Suprapubic skin (tissue), 4 donors: ENCODE results near the gene SPTBN5. TPM values are rescaled to one million over a fixed set of nuclear protein-coding genes. Genes with fewer than 3 reads are reported as not detected.

Experiments used
- DNase-seq, 2 donors: peaks; one replicate each; pipeline ENCODE4 v3.0.0-alpha.2; 2019; ENCODE audit warnings: low spot score in 2 of 2
- H3K27ac ChIP-seq: fragments of 200-600 bp; sonication (generic); one replicate; pipeline ENCODE4 v1.5.1; 2019
- H3K27me3 ChIP-seq: fragments of 200-600 bp; sonication (generic); one replicate; pipeline ENCODE4 v1.5.1; 2019
- H3K36me3 ChIP-seq: fragments of 200-600 bp; sonication (generic); one replicate; pipeline ENCODE4 v1.5.1; 2019
- H3K4me1 ChIP-seq: fragments of 200-600 bp; sonication (generic); one replicate; pipeline ENCODE4 v1.5.1; 2019
- H3K4me3 ChIP-seq: fragments of 200-600 bp; sonication (generic); one replicate; pipeline ENCODE4 v1.5.1; 2019; ENCODE audit warnings: mild to moderate bottlenecking
- H3K9me3 ChIP-seq: fragments of 200-600 bp; sonication (generic); one replicate; pipeline ENCODE4 v1.5.1; 2019
- EP300 ChIP-seq: sonication (generic); formaldehyde crosslinking; IDR thresholded peaks from one replicate; pipeline ENCODE4 v1.6.1; 2017; ENCODE audit warnings: antibody characterized with exemption
- POLR2A ChIP-seq, 2 donors: fragments of 450-650 bp; IDR thresholded peaks; one replicate each; pipeline ENCODE4 v1.6.1; 2017; ENCODE audit warnings: antibody characterized with exemption in 2 of 2, mild to moderate bottlenecking in 2 of 2, moderate library complexity in 2 of 2
- POLR2AphosphoS5 ChIP-seq, 3 donors: sonication (generic); formaldehyde crosslinking; IDR thresholded peaks; one replicate each; pipeline ENCODE4 v1.6.1; 2017; ENCODE audit warnings: antibody characterized with exemption in 3 of 3
- WGBS: methylation state at CpG from one replicate; pipeline ENCODE4 v1.1.5; 2018; 5-methylcytosine and 5-hydroxymethylcytosine counted together
- total RNA-seq, 4 donors: library from RNA; depleted of rRNA; stranded (reverse); fragments of >200 nt; gene quantifications; one replicate each; pipeline ENCODE4 v1.1.0, GENCODE V29; 2016
- TF ChIP-seq, protein P1 (sequence below), 2 donors: fragments of 200-600 bp in 1 of 2; fragments of 450-650 bp in 1 of 2; sonication (generic) in 1 of 2; IDR thresholded peaks; one replicate each; pipeline ENCODE4 v1.5.1; 2016 to 2019; ENCODE audit warnings: antibody characterized with exemption in 2 of 2, mild to moderate bottlenecking in 1 of 2, moderate library complexity in 1 of 2

SPTBN5 gene
- total RNA-seq, 4 donors from 2014 or later: 1.3 to 3.4 (median 2.8) TPM

DNA sequence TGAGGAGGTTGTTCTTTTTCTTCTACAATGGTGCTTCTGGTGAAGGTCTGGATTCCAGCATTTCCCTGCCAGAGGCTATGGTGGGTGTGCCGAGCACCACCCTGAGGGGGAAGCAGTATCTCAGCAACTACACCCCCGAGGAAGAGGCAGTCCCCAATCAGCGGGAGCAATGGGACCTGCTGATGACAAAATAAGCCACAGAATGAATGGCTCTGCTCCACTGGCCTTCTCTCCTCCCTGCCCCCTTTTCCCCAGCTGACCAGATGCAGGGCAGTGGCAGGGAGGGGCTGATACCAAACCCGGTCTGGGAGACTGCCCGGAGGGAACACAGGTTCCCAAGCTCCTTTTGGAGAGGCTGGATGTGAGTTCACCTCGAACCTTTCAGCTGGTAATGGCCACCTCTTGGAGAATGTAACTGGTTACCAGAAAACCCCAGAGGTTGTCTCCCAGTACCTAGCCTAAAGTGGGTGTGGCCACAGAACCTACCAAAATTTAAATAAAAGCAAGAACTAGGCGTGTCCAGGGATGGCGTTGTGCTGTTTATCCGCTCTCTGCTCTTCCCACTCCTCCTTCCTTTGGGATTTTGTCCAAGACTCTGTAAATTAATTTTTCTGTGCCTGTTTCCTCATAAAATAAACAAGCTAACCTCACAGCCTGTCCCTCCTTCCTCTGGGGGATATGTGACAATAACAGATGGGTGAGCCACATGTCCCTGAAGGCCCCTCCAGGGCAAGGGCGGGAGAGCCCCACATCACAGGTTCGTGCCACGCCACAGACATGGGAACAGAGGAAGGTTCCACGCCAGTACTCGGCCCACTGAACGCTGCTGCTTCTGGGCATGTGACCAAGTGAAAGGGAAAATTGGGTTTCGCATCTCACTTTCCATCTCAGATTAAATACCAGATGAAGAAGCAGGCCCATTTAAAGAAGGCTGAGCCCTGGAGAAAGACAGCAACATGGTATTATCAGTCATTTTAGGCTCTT is 35.1 kb upstream of the SPTBN5 start:
- no peaks in the 10 kb centered on the region for H3K9me3 ChIP-seq
- TF ChIP-seq POLR2A (IDR thresholded peaks at IDR 0.05): no peak
- TF ChIP-seq POLR2AphosphoS5 (IDR thresholded peaks at IDR 0.05): no peak
- no peak for TF ChIP-seq EP300
- TF ChIP-seq, protein P1, sequence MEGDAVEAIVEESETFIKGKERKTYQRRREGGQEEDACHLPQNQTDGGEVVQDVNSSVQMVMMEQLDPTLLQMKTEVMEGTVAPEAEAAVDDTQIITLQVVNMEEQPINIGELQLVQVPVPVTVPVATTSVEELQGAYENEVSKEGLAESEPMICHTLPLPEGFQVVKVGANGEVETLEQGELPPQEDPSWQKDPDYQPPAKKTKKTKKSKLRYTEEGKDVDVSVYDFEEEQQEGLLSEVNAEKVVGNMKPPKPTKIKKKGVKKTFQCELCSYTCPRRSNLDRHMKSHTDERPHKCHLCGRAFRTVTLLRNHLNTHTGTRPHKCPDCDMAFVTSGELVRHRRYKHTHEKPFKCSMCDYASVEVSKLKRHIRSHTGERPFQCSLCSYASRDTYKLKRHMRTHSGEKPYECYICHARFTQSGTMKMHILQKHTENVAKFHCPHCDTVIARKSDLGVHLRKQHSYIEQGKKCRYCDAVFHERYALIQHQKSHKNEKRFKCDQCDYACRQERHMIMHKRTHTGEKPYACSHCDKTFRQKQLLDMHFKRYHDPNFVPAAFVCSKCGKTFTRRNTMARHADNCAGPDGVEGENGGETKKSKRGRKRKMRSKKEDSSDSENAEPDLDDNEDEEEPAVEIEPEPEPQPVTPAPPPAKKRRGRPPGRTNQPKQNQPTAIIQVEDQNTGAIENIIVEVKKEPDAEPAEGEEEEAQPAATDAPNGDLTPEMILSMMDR (IDR thresholded peaks at IDR 0.05): no peak
- H3K27ac ChIP-seq: peak overlapping the region; percentile 78
- H3K4me3 ChIP-seq: no peak overlapping the region
- 33% methylated on average over 16 of the region's 16 CpGs for WGBS
- H3K27me3 ChIP-seq: no peaks in the 10 kb centered on the region
- no peak for DNase-seq
- H3K4me1 ChIP-seq: peaks cover 80% of the 10 kb centered on the region
- peaks cover 5% of the 10 kb centered on the region for H3K36me3 ChIP-seq

DNA sequence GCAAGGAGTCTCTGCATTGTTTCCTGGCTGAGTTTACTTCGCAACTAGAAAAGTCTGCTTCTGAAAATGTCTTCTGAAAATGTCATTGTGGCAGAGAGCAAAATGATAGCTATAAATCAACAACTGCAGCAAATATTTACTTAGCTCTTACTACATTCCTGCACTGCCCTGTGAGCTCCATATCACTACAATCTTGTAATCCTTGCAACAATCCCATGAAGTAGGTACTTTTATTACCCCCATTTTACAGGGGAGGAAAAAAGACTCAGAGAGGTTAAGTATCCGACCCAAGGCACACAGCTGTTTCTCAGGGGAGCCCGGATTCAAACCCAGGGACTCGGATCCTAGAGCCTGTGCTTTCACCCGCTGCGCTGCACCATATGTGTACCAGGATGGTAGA is 34.2 kb upstream of the SPTBN5 start:
- H3K36me3 ChIP-seq: peaks cover 5% of the 10 kb centered on the region
- H3K4me3 ChIP-seq: no peak overlapping the region
- 87% methylated on average over 6 of the region's 6 CpGs for WGBS
- TF ChIP-seq POLR2AphosphoS5 (IDR thresholded peaks at IDR 0.05) (no peak), EP300 (no peak), POLR2A (IDR thresholded peaks at IDR 0.05) (no peak)
- TF ChIP-seq, protein P1 (IDR thresholded peaks at IDR 0.05): no peak
- no peaks in the 10 kb centered on the region for H3K27me3 ChIP-seq
- peaks cover 72% of the 10 kb centered on the region for H3K4me1 ChIP-seq
- no peak for DNase-seq
- no peak overlapping the region for H3K27ac ChIP-seq
- H3K9me3 ChIP-seq: no peaks in the 10 kb centered on the region

DNA sequence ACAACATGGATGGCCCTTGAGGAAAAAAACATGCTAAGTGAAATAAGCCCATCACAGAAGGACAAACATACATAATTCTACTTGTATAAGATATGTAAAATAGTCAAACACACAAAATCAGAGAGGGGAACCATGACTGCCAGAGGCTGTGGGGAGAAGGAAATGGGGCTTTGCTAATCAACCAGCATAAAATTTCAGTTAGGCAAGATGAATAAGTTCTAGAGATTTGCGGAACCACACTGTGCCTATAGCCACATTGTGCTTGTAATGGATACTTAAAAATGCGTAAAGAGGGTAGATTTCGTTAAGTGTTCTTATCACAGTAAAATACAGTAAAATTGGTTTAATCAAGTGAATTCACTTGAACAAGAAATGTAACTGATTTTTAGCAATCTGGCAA is 33.7 kb upstream of the SPTBN5 start:
- WGBS: 89% methylated on average over 3 of the region's 3 CpGs
- TF ChIP-seq, protein P1 (IDR thresholded peaks at IDR 0.05): no peak
- no peak for TF ChIP-seq EP300
- no peak for TF ChIP-seq POLR2A (IDR thresholded peaks at IDR 0.05)
- no peaks in the 10 kb centered on the region for H3K9me3 ChIP-seq
- H3K36me3 ChIP-seq: peaks cover 5% of the 10 kb centered on the region
- no peaks in the 10 kb centered on the region for H3K27me3 ChIP-seq
- DNase-seq: no peak
- H3K27ac ChIP-seq: no peak overlapping the region
- peaks cover 66% of the 10 kb centered on the region for H3K4me1 ChIP-seq
- no peak overlapping the region for H3K4me3 ChIP-seq

- H3K4me3 ChIP-seq: no peak overlapping the region
- 53% methylated on average over 10 of the region's 10 CpGs for WGBS
- peak overlapping the region; percentile 75 for H3K27ac ChIP-seq
- no peaks in the 10 kb centered on the region for H3K9me3 ChIP-seq
- no peak for DNase-seq
- H3K4me1 ChIP-seq: peaks cover 61% of the 10 kb centered on the region
- TF ChIP-seq POLR2A (IDR thresholded peaks at IDR 0.05) (no peak), EP300 (no peak), POLR2AphosphoS5 (IDR thresholded peaks at IDR 0.05) (no peak)
- TF ChIP-seq, protein P1 (IDR thresholded peaks at IDR 0.05): no peak
- H3K27me3 ChIP-seq: no peaks in the 10 kb centered on the region
- peaks cover 5% of the 10 kb centered on the region for H3K36me3 ChIP-seq
These were observed 32.6 kb upstream of the SPTBN5 start for GRCh38 chr15:41926185-41927056.
